Upper lobe of left lung (tissue), 4 donors: ENCODE results near the gene RPS6KA2.

ENCODE experiments used
- CTCF ChIP-seq, 6 experiments: fragments of 450-650 bp in 4 of 6; fragments of 200-600 bp in 2 of 6; sonication (generic) in 2 of 6; IDR thresholded peaks; one replicate each; pipeline ENCODE4 v1.5.1; 2016 to 2019; ENCODE audit warnings: antibody characterized with exemption in 6 of 6
- POLR2A ChIP-seq, 4 donors: fragments of 450-650 bp; IDR thresholded peaks; one replicate each; pipeline ENCODE4 v1.5.1; 2016 to 2017; ENCODE audit warnings: antibody characterized with exemption in 4 of 4, mild to moderate bottlenecking in 2 of 4
- POLR2AphosphoS5 ChIP-seq, 2 donors: sonication (generic); formaldehyde crosslinking; IDR thresholded peaks; one replicate each; pipeline ENCODE4 v1.5.1; 2017; ENCODE audit warnings: antibody characterized with exemption in 2 of 2

- no peak for TF ChIP-seq CTCF (IDR thresholded peaks at IDR 0.05)
- no peak for TF ChIP-seq POLR2A (IDR thresholded peaks at IDR 0.05)
- no peak for TF ChIP-seq POLR2AphosphoS5 (IDR thresholded peaks at IDR 0.05)
Observed at GRCh38 chr6:166489301-166490155, 137.5 kb downstream of the RPS6KA2 start.
